ENCODE results near the gene SPC24. TPM values are rescaled to one million over a fixed set of nuclear protein-coding genes. Genes with fewer than 3 reads are reported as not detected.

Gene SPC24
- total RNA-seq, 2 experiments from 2014 or later: 62.8 to 85.5 TPM

- DNase-seq (peak; percentile 78), ATAC-seq (peak; percentile 93)
- no peaks in the 10 kb centered on the region for H3K9me3 Mint-ChIP-seq (ENCODE audit: low read depth)
- H3K4me1 Mint-ChIP-seq: peaks cover 9% of the 10 kb centered on the region
- CTCF ChIA-PET: interaction anchor here (0.6 to 1.6 kb wide), 2 partner anchors 162 to 186 kb away, joined by 3 to 7 read pairs; no protein-coding TSS in a partner anchor
- no peak within 1 kb of the TSS for H3K27ac Mint-ChIP-seq
- no peaks in the 10 kb centered on the region for H3K36me3 Mint-ChIP-seq
- H3K4me3 Mint-ChIP-seq: peak within 1 kb of the TSS; percentile 61
- H3K27me3 Mint-ChIP-seq: peaks cover 17% of the 10 kb centered on the region
These were observed 42.0 kb upstream of the SPC24 start, which contains the start of gene KANK2 for GRCh38 chr19:11197291-11198174. TSS of gene KANK2 (minus strand) at chr19:11197545. CDS start at chr19:11194511, 3,034 bp downstream.

DNA sequence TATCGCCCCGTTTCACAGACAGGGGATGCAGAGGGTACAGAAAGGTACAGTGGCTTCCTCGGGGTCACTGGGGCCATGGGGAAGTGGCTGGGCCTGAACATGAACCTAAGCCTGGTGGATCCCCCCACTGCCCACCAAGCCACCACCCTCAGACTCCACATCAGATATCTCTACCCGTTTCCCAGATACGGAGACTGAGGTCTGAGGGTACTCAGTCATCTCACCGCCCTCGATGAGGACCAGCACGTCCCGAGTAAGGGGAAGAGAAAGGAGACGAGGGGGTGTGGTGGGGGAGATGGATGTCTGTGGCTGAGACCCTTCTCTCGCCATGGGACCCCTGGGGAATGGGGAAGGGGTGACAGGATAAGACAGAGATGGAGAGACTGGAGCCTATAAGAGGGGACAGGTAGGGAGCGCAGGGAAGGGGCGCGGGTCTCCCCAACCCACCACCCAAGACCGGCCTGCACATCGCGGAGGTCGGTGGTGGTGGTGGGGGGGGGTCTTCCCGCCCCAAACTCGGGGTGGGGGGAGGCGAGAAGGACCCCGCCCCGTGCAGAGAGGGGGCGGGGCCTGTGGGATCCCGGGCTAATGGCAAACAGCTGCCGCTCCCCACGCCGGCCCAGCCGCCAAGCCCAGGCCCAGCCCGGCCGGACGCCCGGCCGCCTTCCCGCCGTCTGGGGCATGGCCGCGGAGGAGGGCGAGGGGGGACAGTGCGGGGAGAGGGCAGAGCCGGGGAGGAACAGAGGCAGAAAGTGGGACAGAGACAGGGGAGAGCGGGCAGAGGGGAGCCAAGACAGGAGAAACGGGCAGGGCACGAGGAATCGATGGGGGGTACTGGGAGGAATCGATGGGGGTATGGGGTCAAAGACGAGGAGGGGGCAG is 41.1 kb upstream of the SPC24 start:
- H3K27ac Mint-ChIP-seq: no peak overlapping the region
- H3K27me3 Mint-ChIP-seq: peaks cover 17% of the 10 kb centered on the region
- H3K36me3 Mint-ChIP-seq: no peaks in the 10 kb centered on the region
- peaks cover 9% of the 10 kb centered on the region for H3K4me1 Mint-ChIP-seq
- DNase-seq (no peak), ATAC-seq (peak; percentile 4)
- CTCF ChIA-PET: no interaction called here
- no peaks in the 10 kb centered on the region for H3K9me3 Mint-ChIP-seq (ENCODE audit: low read depth)
- H3K4me3 Mint-ChIP-seq: peak overlapping the region; percentile 53

- CTCF ChIA-PET: no interaction called here
- no peak overlapping the region for H3K4me3 Mint-ChIP-seq
- no peaks in the 10 kb centered on the region for H3K36me3 Mint-ChIP-seq
- DNase-seq (no peak), ATAC-seq (no peak)
- no peak overlapping the region for H3K27ac Mint-ChIP-seq
- peaks cover 17% of the 10 kb centered on the region for H3K27me3 Mint-ChIP-seq
- H3K9me3 Mint-ChIP-seq (ENCODE audit: low read depth): no peaks in the 10 kb centered on the region
- peaks cover 9% of the 10 kb centered on the region for H3K4me1 Mint-ChIP-seq
These were observed 40.1 kb upstream of the SPC24 start for GRCh38 chr19:11195681-11196080.

- H3K4me3 Mint-ChIP-seq: no peak overlapping the region
- peaks cover 17% of the 10 kb centered on the region for H3K27me3 Mint-ChIP-seq
- no peak overlapping the region for H3K27ac Mint-ChIP-seq
- DNase-seq (no peak), ATAC-seq (no peak)
- peaks cover 9% of the 10 kb centered on the region for H3K4me1 Mint-ChIP-seq
- CTCF ChIA-PET: no interaction called here
- H3K36me3 Mint-ChIP-seq: no peaks in the 10 kb centered on the region
- H3K9me3 Mint-ChIP-seq (ENCODE audit: low read depth): no peaks in the 10 kb centered on the region
These were observed 39.3 kb upstream of the SPC24 start for GRCh38 chr19:11194656-11195558.

DNA sequence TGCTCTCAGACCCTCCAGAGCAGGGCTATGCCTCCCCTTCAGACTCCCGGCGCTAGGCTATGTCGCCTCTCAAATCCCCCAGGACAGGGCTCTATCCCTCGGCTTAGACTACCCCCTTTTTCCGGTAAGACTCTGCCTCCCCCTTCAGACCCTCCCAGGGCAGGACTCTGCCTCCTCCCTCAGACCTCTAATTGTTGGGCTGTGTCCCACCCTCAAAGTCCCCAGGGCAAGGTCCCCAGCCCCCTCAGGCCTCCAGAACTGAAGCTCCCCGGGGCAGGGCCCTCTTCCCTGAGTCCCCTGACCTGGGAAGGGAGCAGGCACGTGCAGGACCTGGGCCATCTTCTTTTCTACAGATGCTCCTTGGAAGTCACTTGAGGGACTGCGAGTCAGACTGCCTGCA is 38.6 kb upstream of the SPC24 start:
- CTCF ChIA-PET: no interaction called here
- Mint-ChIP-seq H3K36me3 (no peaks in the 10 kb centered on the region), H3K4me3 (no peak overlapping the region), H3K9me3 (ENCODE audit: low read depth) (no peaks in the 10 kb centered on the region), H3K27ac (no peak overlapping the region), H3K27me3 (peaks cover 14% of the 10 kb centered on the region), H3K4me1 (peaks cover 9% of the 10 kb centered on the region)
- DNase-seq: no peak
- ATAC-seq: no peak

GRCh38 chr19:11192957-11193939 is 37.7 kb upstream of the SPC24 start:
- ATAC-seq (no peak), DNase-seq (no peak)
- CTCF ChIA-PET: no interaction called here
- Mint-ChIP-seq H3K4me1 (peaks cover 9% of the 10 kb centered on the region), H3K36me3 (no peaks in the 10 kb centered on the region), H3K27me3 (peaks cover 14% of the 10 kb centered on the region), H3K9me3 (ENCODE audit: low read depth) (no peaks in the 10 kb centered on the region), H3K4me3 (no peak overlapping the region), H3K27ac (no peak overlapping the region)

- Mint-ChIP-seq H3K9me3 (ENCODE audit: low read depth) (no peaks in the 10 kb centered on the region), H3K36me3 (no peaks in the 10 kb centered on the region), H3K4me3 (no peak overlapping the region), H3K4me1 (peaks cover 5% of the 10 kb centered on the region), H3K27ac (no peak overlapping the region), H3K27me3 (peaks cover 11% of the 10 kb centered on the region)
- CTCF ChIA-PET: interaction anchor here (0.6 to 0.8 kb wide), 2 partner anchors 42 to 345 kb away, joined by 3 read pairs; no protein-coding TSS in a partner anchor
- ATAC-seq: no peak
- DNase-seq: no peak
These were observed 36.4 kb upstream of the SPC24 start for GRCh38 chr19:11191934-11192333.

GRCh38 chr19:11191273-11191755 is 35.7 kb upstream of the SPC24 start:
- DNase-seq: no peak
- no peak for ATAC-seq
- Mint-ChIP-seq H3K4me1 (peaks cover 4% of the 10 kb centered on the region), H3K9me3 (ENCODE audit: low read depth) (no peaks in the 10 kb centered on the region), H3K36me3 (no peaks in the 10 kb centered on the region), H3K27ac (no peak overlapping the region), H3K27me3 (peaks cover 10% of the 10 kb centered on the region), H3K4me3 (no peak overlapping the region)
- CTCF ChIA-PET: interaction anchor here (0.6 to 1.2 kb wide), 2 partner anchors 42 to 156 kb away, joined by 3 read pairs; no protein-coding TSS in a partner anchor

GRCh38 chr19:11190501-11190900 is 34.9 kb upstream of the SPC24 start:
- H3K27me3 Mint-ChIP-seq: peaks cover 5% of the 10 kb centered on the region
- no peaks in the 10 kb centered on the region for H3K9me3 Mint-ChIP-seq (ENCODE audit: low read depth)
- no peak for ATAC-seq
- peaks cover 2% of the 10 kb centered on the region for H3K4me1 Mint-ChIP-seq
- no peaks in the 10 kb centered on the region for H3K36me3 Mint-ChIP-seq
- no peak for DNase-seq
- CTCF ChIA-PET: interaction anchor here (1.2 kb wide), 1 partner anchor 155 kb away, joined by 3 read pairs; no protein-coding TSS in a partner anchor
- H3K27ac Mint-ChIP-seq: no peak overlapping the region
- H3K4me3 Mint-ChIP-seq: no peak overlapping the region

DNA sequence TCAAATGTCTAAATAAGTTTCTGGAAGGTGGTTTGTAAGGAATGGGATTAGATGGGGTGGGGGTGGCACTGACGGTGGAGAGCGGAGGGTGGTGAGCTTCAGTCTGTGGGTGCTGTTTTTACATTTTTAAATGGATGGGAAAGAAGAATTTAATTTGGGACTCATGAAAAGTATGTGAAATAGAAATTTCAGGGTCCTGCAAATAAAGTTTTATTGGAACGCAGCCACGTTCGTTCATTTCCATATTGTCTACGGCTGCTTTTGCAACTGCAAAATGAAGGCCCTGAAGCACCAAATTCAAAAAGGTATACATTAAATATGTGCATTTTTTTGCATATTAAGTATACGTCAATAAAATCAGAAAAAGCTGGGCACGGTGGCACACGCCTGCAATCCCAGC is 31.9 kb upstream of the SPC24 start:
- Mint-ChIP-seq H3K9me3 (ENCODE audit: low read depth) (no peaks in the 10 kb centered on the region), H3K36me3 (no peaks in the 10 kb centered on the region), H3K27ac (no peak overlapping the region), H3K4me3 (no peak overlapping the region), H3K27me3 (peaks cover 6% of the 10 kb centered on the region), H3K4me1 (no peaks in the 10 kb centered on the region)
- ATAC-seq: no peak
- no peak for DNase-seq
- CTCF ChIA-PET: no interaction called here

DNA sequence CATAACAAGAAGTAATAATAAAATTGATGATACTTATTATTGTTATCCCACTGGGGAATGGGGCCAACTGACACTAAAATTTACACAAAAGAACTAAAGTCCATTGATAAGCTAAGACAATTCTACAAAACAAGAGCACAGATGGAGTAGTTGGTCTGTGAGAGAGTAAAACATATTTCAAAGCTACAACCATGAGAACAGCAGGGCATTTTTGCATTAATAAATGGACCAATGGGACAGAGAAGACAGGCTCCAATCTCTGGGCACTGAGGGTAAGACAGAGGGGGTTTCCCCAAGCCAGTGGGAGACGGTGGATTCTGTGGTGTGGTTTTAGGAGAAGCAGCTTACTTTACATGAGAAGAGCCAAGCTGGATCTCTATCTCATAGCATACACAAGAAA is 27.4 kb upstream of the SPC24 start:
- H3K27me3 Mint-ChIP-seq: peaks cover 6% of the 10 kb centered on the region
- DNase-seq (no peak), ATAC-seq (no peak)
- no peak overlapping the region for H3K27ac Mint-ChIP-seq
- no peak overlapping the region for H3K4me3 Mint-ChIP-seq
- H3K9me3 Mint-ChIP-seq (ENCODE audit: low read depth): no peaks in the 10 kb centered on the region
- CTCF ChIA-PET: interaction anchor here (0.7 to 1.5 kb wide), 2 partner anchors 57 to 241 kb away, joined by 3 to 4 read pairs; no protein-coding TSS in a partner anchor
- peaks cover 7% of the 10 kb centered on the region for H3K4me1 Mint-ChIP-seq
- H3K36me3 Mint-ChIP-seq: no peaks in the 10 kb centered on the region

DNA sequence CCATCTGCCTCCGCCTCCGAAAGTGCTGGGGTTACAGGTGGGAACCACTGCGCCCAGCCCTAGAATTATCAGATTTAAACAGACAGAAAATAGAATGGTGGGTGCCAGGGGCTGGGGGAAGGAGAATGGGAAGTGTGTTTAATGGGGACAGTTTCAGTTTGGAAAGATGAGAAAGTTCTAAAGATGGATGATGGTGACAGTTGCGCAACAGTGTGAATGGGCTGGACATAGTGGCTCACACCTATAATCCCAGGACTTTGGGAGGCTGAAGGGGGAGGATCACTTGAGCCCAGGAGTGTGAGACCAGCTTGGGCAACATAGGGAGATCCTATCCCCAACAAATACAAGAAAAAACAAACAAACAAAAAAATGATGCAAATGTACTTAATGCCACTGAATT is 25.9 kb upstream of the SPC24 start:
- Mint-ChIP-seq H3K27me3 (peaks cover 3% of the 10 kb centered on the region), H3K36me3 (no peaks in the 10 kb centered on the region), H3K9me3 (ENCODE audit: low read depth) (no peaks in the 10 kb centered on the region), H3K4me3 (no peak overlapping the region), H3K27ac (no peak overlapping the region), H3K4me1 (peaks cover 7% of the 10 kb centered on the region)
- DNase-seq (no peak), ATAC-seq (no peak)
- CTCF ChIA-PET: no interaction called here

Measured in activated CD8-positive, alpha-beta memory T cell treated with anti-CD3 and anti-CD28 coated beads, Interleukin-2, amount 10 ng/mL, durations not matched to agents 7 days and 5 days (primary cell).